AG09309 (cell line): ENCODE results near the gene TTLL11.

ENCODE experiments used
- DNase-seq: peaks from one replicate; pipeline ENCODE4 v3.0.0-alpha.2; 2010; ENCODE audit warnings: low read depth
- H3K4me3 ChIP-seq: 2 replicates; pipeline ENCODE4 v1.5.1; 2011; ENCODE audit warnings: mild to moderate bottlenecking, low read depth, low read length, moderate library complexity; ENCODE audit not compliant: control insufficient read depth
- TF ChIP-seq, protein P1 (sequence below): IDR thresholded peaks from 2 replicates; pipeline ENCODE4 v1.5.1; 2011; ENCODE audit warnings: mild to moderate bottlenecking, low read depth, low read length, inconsistent platforms; ENCODE audit not compliant: insufficient read depth, control insufficient read depth; ENCODE audit errors: missing control alignments

Gene TTLL11

DNA sequence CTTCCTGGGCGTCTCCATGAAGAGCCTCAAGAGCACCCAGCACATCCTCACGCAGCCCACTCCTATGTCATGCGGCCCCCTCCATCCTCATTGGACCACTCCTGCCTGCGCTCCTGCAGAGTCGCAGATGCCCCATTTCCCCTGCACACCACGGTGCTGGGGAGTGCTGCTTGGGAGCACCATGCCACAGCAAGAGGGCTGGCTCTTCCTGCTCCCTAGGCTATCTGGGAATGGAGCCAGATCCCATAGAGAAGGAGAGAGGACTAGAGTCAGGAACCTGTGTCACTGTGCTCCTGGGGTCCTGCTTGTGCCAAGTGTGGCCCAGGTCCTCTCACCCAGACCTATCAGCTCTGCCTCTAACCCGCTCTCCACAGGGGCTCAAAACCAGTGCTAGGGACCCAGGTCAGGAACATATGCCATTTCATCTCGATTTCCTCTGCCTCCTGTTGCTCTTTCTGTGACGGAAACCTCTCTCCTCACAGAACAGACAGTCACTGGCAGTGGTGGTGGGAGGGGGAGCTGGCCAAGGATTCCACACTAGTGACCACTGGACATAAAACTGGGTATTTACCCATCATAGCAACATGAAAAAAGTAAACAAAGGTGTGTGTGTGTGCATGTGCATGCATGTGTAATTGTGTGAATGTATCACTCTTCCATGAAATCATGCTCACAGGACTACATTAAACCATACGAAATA lies 178.4 kb downstream of the TTLL11 start:
- H3K4me3 ChIP-seq = no peak overlapping the region
- no peak for DNase-seq
- TF ChIP-seq, protein P1, sequence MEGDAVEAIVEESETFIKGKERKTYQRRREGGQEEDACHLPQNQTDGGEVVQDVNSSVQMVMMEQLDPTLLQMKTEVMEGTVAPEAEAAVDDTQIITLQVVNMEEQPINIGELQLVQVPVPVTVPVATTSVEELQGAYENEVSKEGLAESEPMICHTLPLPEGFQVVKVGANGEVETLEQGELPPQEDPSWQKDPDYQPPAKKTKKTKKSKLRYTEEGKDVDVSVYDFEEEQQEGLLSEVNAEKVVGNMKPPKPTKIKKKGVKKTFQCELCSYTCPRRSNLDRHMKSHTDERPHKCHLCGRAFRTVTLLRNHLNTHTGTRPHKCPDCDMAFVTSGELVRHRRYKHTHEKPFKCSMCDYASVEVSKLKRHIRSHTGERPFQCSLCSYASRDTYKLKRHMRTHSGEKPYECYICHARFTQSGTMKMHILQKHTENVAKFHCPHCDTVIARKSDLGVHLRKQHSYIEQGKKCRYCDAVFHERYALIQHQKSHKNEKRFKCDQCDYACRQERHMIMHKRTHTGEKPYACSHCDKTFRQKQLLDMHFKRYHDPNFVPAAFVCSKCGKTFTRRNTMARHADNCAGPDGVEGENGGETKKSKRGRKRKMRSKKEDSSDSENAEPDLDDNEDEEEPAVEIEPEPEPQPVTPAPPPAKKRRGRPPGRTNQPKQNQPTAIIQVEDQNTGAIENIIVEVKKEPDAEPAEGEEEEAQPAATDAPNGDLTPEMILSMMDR = no peak

DNA sequence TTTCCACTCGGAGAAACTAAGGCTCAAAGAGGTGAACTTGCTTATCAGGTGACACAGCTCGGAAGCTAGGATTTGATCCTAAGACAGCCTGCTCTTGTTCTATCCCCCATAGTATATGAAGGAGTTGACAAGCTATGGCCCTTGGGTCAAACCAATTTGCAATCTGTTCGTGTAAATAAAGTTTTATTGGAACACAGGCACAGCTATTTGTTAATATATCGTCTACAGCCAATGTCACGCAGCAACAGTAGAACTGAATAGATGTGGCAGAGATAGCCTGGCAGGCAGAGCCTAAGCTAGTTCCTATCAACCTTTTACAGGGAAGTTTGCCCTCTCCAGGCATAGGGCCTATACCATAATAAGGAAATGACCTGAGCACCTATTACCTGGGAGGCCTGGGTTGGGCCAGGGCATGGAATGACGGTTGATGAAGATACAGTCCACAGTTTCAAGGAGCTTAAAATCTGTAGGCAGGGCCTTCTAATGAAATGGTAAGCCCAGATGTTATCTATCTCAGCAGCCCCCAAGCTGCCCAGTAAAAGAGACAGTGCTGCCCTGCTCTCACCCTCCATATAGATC lies 179.0 kb downstream of the TTLL11 start:
- H3K4me3 ChIP-seq = no peak overlapping the region
- TF ChIP-seq, protein P1 = no peak
- DNase-seq = no peak

DNA sequence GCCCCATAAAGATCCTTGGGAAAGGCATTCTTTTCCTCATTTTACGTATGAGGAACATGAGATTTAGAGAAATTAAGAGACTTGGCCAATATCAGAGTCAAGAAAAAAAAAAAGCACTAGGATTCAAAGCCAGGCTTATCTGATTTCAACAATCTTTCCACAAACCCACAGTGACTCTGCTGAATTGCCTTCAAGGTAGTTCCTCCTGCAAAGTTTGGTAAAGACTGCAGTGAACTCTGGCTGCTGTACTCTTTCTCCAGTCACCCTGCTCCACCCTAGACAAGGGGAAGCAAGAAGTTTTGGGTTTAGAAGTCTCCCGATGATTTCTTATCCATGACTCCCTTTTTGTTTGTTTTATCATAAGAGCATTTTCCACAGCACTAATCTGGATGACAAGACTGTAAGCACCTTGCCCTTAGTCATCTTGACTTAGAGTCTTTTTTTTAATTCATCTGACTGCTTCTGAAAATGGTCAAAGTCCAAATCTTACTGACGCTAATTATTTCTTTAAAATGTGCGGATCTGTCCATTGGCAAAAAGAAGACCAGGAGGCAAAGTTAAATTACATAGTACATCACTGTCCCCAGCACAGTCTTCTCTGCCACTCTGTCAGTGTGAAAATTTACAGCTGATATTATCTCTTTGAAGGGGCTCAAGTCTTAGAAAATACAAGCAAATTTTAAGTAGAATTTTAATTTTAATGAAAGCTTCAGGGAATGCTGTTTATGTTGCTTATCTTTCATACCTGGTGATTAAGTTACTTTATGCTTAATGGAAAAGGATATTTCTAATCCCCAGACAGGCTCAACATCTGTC lies 180.1 kb downstream of the TTLL11 start:
- TF ChIP-seq, protein P1 = no peak
- DNase-seq = no peak
- H3K4me3 ChIP-seq = no peak overlapping the region

DNA sequence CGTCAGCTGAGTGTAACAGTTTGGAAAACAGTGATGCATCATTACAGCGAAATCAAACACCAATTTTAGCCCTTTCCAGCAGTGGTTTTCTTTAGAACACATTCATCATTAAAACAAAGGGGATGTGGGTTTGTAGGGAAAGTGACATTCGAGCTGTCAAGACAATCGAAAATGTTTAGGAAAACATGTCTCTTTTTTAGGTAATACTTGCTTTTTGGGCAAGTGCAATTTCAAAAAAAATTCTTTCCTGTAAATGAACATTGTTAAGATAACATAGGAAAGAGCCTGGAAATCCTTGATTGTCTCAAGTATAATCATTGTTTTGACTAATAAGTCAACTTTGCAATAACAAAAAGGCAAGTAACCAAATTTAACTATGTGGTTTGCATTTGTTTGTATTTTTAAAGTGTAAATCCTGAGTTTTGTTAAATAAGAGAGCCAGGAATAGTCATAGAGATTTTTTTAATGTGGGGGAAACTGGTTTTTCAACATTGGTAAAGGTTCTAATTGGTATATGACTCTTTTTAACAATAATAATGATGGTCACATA lies 182.5 kb downstream of the TTLL11 start:
- DNase-seq = no peak
- H3K4me3 ChIP-seq = no peak overlapping the region
- TF ChIP-seq, protein P1 = no peak

DNA sequence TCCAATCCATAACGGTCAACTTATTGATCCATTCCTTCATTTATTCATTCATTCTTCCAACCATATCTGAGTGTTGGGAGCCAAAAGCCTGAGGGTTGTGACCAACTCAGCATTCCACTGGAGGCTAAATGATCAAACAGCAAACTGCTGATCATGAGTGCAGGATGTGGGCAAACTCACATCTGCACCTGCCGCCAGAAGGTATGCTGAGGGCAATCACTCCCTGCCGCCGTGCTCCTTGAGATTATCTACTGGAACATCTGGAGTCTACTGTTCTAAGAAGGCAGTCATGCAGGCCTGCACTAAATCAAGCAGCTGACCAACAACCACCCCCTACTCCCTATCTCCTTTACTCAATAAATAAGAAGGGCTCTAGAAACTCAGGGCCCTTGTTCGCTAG lies 184.0 kb downstream of the TTLL11 start:
- H3K4me3 ChIP-seq = no peak overlapping the region
- TF ChIP-seq, protein P1 = no peak
- DNase-seq = no peak

DNA sequence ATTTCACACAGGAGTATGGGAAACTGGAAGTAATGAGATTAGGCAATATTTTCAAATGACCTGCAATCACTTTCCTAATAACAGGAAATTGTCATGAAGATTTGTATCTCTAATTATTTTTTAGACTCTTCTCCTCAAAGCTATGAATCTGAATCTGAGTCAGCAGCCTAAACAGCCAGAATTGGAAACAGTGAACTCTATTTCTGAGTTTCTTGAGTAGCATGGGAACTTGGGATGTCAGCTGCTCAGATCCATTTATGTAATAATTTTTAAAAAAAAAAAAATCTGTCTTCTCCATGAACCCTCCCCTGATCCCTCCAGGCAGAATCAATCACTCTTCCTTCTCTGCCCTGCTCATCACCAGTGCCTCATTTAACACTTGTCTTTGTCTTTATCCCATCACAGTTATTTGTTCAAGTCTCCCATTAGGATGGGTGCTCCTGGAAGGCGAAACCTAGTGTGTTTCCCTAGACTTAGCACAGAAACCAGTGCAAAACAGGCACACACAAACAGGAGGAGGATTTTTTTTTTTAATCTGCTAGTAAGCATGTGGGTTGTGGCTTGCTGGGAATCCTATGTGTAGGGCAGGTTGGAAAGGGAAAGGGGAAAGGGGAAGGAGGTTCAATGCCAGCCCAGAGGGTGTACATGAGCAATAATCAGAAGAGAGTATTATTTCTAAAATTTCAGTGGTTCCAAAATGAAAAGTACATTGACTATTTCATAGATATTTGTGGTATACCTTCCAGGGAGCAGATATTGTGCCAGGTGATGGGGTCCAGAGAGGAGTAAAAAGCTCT lies 186.8 kb downstream of the TTLL11 start:
- TF ChIP-seq, protein P1 = no peak
- H3K4me3 ChIP-seq = no peak overlapping the region
- DNase-seq = peak; percentile 43
